ENCODE measurements around the gene RFX2. TPM values are rescaled to one million over a fixed set of nuclear protein-coding genes. Genes with fewer than 3 reads are reported as not detected.

The RFX2 gene
- total RNA-seq, 1 experiment from 2014 or later = 3.7 TPM

DNA sequence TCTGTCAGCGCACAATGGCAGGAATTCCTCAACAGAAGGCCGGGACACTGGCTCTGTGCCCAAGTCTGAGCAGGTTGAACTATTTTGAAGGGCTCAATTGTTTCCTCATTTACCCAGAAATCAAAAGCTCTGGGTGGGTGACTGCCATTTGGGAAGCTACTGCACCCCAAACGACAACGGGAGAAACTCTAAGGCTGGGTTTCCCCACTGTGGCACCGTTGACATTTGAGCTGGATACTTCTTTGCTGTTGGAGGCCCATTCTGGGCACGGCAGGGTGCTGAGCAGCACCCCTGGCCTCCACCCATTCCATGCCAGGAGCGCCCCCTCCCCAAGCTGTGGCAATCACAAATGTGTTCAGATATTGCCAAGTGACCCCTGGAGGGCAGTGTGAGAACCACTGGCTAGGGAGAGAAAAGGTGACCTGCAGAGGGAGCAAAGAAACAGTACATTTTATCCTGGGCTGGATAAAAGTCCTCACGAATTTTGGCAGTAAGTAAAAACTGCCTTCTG is 62.5 kb downstream of the RFX2 start:
- H3K36me3 Mint-ChIP-seq (ENCODE audit: insufficient read depth in 1 of 3, low read depth in 3 of 3) = no peaks in the 10 kb centered on the region
- H3K9me3 ChIP-seq (ENCODE audit: control insufficient read depth, low read depth, low read length) = no peaks in the 10 kb centered on the region
- peak; percentile 75 for DNase-seq
- no peak overlapping the region for H4K91ac ChIP-seq (ENCODE audit: insufficient read length, low read depth, low read length)
- H3K27me3 ChIP-seq (ENCODE audit: insufficient read depth, low read length) = no peaks in the 10 kb centered on the region
- no peak overlapping the region for H3K4ac ChIP-seq (ENCODE audit: low read depth, low read length)
- H3K27me3 Mint-ChIP-seq (ENCODE audit: low read depth) = peaks cover 22% of the 10 kb centered on the region
- no peak overlapping the region for H2AFZ ChIP-seq (ENCODE audit: low read length)
- peaks cover 2% of the 10 kb centered on the region for H4K20me1 ChIP-seq (ENCODE audit: control insufficient read depth, insufficient read depth, insufficient read length)
- H3K4me3 Mint-ChIP-seq = no peak overlapping the region
- H2BK20ac ChIP-seq (ENCODE audit: low read depth, low read length, poor library complexity, severe bottlenecking) = no peak overlapping the region
- H3K27ac ChIP-seq (ENCODE audit: insufficient read length, low read depth, low read length) = no peak overlapping the region
- H4K8ac ChIP-seq (replicated peaks; ENCODE audit: insufficient read length, low read depth, low read length) = no peak overlapping the region
- H4K5ac ChIP-seq (ENCODE audit: insufficient read length, low read depth, low read length) = no peak overlapping the region
- H3K9me3 Mint-ChIP-seq = no peaks in the 10 kb centered on the region
- no peak overlapping the region for H3K23ac ChIP-seq (ENCODE audit: insufficient read length, low read depth, low read length)
- H3K27ac Mint-ChIP-seq = no peak overlapping the region
- TF ChIP-seq, protein P1, sequence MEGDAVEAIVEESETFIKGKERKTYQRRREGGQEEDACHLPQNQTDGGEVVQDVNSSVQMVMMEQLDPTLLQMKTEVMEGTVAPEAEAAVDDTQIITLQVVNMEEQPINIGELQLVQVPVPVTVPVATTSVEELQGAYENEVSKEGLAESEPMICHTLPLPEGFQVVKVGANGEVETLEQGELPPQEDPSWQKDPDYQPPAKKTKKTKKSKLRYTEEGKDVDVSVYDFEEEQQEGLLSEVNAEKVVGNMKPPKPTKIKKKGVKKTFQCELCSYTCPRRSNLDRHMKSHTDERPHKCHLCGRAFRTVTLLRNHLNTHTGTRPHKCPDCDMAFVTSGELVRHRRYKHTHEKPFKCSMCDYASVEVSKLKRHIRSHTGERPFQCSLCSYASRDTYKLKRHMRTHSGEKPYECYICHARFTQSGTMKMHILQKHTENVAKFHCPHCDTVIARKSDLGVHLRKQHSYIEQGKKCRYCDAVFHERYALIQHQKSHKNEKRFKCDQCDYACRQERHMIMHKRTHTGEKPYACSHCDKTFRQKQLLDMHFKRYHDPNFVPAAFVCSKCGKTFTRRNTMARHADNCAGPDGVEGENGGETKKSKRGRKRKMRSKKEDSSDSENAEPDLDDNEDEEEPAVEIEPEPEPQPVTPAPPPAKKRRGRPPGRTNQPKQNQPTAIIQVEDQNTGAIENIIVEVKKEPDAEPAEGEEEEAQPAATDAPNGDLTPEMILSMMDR (conservative IDR thresholded peaks at IDR 0.05) = peak; percentile 84
- H3K4me1 ChIP-seq (ENCODE audit: insufficient read depth, low read length) = no peaks in the 10 kb centered on the region; the same call in 1 of the 2 replicates
- H3K9ac ChIP-seq (ENCODE audit: extremely low read depth, insufficient read length, low read length) = no peak overlapping the region
- no peaks in the 10 kb centered on the region for H3K23me2 ChIP-seq (ENCODE audit: insufficient read length, low read depth, low read length, poor library complexity, severe bottlenecking)
- no peaks in the 10 kb centered on the region for H3K79me2 ChIP-seq (ENCODE audit: insufficient read depth, low read length)
- no peak overlapping the region for H3K18ac ChIP-seq (ENCODE audit: insufficient read length, low read depth, low read length)
- H3K79me1 ChIP-seq (ENCODE audit: insufficient read depth, low read depth, low read length, poor library complexity, severe bottlenecking) = no peaks in the 10 kb centered on the region
- H3K4me1 Mint-ChIP-seq = peaks cover 13 to 15% of the 10 kb centered on the region in 2 experiments
- no CpG with 5 or more reads among the region's 8 CpGs for WGBS (ENCODE audit: extremely low coverage, insufficient read length, low lambda C conversion rate)
- H2BK120ac ChIP-seq (ENCODE audit: low read depth, low read length, poor library complexity, severe bottlenecking) = no peak overlapping the region
- H3K56ac ChIP-seq (ENCODE audit: insufficient read length, low read depth, low read length) = no peak overlapping the region
- no peak overlapping the region for H2AK5ac ChIP-seq (ENCODE audit: insufficient read length, low read length)
- H3T11ph ChIP-seq (ENCODE audit: low read length) = no peak overlapping the region
- H2BK15ac ChIP-seq (ENCODE audit: low read depth, low read length) = no peak overlapping the region
- H2BK5ac ChIP-seq (ENCODE audit: insufficient read length, low read length) = no peak overlapping the region
- no peak overlapping the region; the same call in 1 of the 2 replicates for H3K14ac ChIP-seq (ENCODE audit: insufficient read depth, low read length)
- H3K4me2 ChIP-seq (ENCODE audit: insufficient read depth, insufficient read length, low read length) = no peak overlapping the region
- H2BK12ac ChIP-seq (ENCODE audit: insufficient read length, low read depth, low read length) = no peak overlapping the region
